ENCODE measurements around the gene CDK6.

The CDK6 gene

DNA sequence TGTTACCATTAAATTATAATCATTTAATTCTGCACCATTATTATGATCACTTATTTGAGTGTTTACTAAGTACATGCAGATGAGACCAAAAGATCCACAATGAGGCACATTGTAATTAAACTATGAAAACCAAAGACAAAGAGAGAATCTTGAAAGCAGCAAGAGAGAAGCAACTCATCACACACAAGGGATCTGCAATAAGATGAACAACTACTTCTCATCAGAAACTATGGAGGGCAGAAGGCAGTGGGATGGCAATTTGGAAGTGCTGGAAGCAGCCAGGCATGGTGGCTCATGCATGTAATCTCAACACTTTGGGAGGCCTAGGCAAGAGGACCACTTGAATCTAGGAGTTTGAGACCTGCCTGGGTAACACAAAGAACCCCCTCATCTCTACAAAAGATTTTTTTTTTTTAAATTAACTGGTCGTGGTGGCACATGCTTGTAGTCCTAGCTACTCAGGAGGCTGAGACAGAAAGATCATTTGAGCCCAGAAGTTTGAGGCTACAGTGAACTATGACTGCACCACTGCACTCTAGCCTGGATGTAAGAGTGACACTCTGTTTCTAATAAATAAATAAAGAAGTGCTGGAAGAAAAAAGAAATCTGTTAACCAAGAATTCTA, 47.7 kb downstream of the CDK6 start:
- no peak for DNase-seq

DNA sequence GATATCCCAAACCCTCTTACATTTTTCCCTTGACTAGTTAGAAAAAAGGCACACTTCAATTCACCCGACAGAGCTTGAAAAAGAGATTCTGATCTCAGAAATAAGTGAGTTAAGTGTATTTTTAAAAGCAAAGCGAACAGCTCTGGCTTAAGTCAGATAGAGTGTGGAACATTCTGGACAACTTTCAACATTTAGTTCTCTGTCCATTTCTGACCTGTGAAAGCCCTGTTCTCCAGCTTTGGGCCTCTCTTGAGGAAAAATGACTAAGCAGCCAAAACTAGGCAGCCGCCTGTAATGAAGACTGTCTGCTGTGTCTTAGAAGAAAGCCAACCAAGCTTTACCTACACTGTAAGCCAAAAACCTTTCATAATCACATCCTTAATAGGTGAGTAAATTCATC, 50.5 kb downstream of the CDK6 start:
- no peak for DNase-seq

DNA sequence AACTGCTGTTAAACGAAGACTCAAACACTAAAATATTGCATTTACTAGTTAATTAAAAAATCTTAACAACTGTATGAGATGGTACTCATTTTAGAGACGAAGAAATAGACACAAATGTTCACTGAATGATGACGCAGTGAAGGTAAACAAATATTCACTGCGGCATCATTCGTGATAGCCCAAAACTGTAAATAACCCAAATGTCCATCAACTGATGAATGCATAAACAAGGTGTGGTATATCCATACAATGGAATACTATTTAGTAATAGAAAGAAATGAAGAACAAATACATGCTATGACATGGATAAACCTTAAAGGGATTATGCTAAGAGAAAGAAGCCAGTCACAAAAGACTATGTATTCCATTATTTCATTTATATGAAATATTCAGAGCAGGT, 51.4 kb downstream of the CDK6 start:
- no peak for DNase-seq

DNA sequence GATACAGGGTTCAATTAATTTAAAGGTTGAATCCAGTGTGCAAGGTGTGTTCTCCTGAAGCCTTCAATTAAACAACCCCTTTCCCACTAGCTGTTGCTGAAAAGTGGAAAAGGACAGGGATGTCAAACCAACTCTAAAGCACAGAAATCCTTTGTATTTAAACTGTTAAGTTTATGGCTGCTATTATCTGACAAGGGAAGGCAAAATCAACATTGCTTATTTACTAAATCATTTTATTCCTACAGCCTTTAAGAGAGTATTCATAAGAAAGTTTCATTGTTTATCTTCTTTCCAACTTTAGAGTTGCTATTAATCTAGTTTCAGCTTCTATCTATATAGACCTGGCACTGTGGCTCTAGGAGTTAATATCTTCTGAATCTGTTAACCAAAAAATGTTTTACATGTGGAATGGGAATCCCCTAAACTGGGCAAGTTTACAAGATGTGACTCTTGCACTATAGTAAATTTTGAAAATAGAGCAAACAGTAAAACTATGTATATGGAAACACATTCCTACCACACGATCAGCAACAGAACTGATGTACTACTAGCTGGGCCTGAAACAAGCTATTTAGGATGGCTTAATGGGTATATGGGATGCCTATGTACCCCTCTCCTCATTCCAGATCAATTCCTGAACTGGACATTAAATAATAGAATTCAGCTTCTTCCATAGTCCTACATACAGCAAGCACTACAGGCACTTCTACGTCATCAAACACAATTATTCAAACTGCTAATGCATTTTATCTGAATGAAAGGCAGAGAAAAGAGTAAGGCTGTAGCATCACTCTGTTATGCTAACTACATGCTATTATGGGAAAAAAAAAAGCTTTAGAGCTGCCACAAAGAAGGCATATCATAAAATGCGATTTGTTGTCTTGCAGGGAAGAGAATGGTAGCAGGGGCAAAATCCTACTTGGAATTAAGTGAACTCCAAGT, 52.8 kb downstream of the CDK6 start:
- no peak for DNase-seq

DNA sequence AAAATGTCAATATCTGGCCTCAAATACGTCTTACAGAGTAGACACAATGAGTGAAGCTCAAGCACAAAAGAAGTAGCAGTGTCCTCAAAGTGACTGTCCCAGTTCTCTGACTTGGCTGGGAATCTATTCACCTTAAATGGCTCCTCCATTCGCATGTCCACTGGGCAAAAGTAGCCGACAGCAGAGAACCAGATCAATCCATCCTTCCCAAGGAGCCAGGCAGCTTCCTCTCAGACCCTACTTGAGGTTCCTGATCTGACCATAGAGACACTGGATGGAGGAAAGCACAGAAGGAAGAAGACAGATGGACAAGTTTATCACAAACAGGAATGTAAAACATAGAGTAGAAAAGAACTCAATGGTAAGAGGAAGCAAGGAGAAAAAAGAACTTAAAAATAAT, 53.5 kb downstream of the CDK6 start:
- DNase-seq, result no peak

DNA sequence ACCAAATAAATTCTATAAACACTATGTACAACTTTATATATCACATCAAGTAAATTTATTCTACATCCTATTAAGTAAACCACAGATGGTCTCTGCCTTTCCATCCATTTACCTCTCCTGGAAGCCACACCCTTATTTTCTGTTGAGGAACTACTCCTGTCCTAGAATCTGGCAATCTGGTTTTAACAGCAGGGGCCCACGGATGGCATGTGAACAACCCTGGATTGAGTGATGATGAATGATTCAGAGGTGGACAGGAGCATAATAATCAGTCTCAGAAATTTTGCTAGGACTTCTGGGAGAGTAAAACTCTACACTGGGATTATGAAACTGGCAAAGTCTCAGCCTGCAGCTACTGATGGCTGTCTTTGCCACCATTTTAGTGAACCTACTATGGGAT, 54.1 kb downstream of the CDK6 start:
- DNase-seq, result no peak

DNA sequence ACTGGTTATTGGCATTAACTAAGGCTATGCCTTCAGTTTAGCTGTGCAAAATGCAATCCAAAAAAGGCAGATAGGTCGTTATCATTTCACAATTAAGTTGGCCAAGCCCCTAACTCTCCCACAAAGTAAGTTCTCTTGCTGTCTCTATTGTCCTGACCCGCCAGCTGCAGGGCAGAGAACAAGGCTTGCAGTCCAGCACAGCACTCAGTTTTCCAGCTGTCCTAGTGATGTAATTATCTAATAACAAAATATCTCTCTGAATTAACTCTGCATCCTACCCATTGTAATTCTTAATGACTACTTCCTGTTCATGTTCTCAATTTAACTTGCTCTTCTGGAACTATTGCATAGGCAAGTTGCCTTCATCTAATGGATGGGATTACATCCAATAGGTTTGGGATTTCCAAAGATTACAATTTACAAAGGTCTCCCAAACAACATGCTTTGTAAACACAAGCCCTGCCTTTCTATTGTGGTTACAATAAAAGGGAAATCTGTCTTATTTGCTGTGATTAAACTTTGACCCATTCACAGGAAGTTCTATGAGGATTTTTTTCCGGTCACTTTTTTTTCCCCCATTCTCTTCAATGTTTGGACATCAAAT, 55.2 kb downstream of the CDK6 start:
- no peak for DNase-seq

DNA sequence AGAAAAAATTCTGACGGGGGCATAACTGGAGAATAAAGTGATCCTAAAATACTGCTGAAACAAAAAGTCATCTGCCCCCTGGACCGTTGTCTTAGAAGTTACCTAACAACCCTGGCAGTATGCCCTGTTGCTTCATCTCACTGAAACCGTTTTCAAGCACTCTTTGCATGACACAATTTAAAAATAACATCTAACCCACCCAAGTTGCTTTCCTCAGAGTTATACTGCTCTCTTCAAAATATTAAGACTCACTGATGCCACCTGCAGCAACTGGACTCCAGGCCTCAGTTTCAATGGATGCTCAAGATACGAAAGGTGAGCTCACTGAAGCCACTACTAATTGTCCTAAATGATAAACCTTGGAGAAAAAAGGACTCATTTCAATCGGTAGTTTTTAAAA, 57.4 kb downstream of the CDK6 start:
- DNase-seq, result no peak

GRCh38 chr7:92777993-92778392, 58.4 kb downstream of the CDK6 start:
- DNase-seq, result no peak

DNA sequence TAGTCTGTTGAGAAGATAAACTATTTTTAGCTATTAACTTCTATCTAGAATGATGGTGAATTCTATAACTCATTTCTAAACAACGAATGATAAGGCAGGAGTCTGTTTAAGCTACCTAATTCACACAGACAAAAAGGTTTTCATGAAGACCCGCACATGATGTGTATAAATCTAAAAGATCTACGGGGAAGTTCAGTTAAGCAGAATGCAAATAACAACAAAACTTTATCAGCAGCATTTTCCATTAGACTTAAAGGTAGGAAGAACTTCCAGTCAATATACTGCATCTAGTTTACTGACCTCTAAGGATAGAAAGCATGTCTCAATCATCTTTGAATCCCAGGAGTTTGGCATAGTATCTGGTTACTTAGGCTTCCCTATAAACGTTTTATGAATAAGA, 62.6 kb downstream of the CDK6 start:
- no peak for DNase-seq

DNA sequence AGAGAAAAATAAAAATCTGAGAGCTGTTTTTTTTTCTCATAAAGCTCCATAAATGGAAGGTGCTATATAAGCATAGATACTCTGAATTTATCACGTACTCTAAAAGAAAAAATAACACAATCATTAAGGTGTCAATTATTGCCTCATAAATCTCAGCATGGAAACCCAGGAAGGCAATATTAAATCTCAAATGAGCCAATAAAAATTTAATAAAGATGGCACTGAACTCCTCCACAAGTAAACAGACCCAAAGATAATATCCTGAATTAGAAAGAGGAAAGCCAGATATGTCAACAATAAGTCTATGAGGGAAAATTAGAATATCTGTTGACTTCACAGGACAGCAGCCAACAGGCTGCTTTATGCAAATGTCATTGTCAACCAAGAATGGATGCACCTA, 66.5 kb downstream of the CDK6 start:
- no peak for DNase-seq

- no peak for DNase-seq
These were observed 67.0 kb downstream of the CDK6 start for GRCh38 chr7:92769394-92769699.

GRCh38 chr7:92768501-92769393, 67.6 kb downstream of the CDK6 start:
- no peak for DNase-seq

- DNase-seq, result no peak
These were observed 68.9 kb downstream of the CDK6 start for GRCh38 chr7:92767437-92767836.

DNA sequence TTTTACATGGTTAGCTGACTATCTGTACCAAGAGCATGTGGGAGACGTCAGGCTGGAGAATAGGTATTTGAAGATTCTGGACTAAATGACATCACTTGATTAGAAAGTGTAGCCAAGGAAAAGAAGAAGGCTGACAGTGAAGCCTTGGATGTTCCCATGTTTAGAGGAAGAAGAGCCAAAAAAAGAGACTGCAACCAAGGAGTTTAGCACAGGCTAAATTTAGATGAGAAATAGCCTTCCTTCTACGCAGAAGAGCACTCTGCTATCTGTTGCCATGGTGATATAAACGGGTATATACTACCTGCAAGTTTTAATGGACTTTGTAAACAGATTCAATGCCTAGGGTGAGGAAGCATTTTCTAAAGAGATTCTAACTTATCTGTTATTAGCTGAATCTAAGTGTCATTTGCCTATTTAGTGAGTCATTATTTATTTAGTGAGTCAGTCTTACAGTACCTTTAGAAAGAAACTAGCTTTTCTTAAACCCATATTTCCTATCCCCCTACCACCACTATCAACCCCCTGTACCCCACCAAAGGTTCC, 69.8 kb downstream of the CDK6 start:
- DNase-seq, result no peak

DNA sequence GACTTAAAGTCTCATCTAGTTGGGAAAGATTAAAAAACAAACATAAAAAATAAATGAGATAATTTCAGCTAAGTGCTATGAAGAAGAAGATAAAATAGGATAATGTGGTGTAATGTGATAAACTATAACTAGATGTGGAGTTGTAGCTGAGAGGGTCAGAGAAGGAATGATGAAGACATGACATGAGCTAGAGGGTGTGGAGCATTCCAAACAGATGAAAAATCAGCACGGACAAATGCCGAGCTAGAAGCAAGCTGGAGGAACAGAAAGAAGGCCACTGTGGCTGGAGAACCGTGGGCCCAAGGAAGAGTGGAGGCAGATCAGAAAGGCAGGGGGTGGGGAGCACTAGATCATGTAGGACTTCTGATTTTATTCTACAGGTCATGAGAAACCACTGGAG, 70.6 kb downstream of the CDK6 start:
- no peak for DNase-seq

- DNase-seq, result no peak
These were observed 72.5 kb downstream of the CDK6 start for GRCh38 chr7:92763636-92764423.

GRCh38 chr7:92762851-92763250, 73.5 kb downstream of the CDK6 start:
- DNase-seq, result no peak

GRCh38 chr7:92761391-92762097, 74.8 kb downstream of the CDK6 start:
- DNase-seq, result no peak

- DNase-seq, result no peak
These were observed 77.5 kb downstream of the CDK6 start for GRCh38 chr7:92758796-92759431.
